ENCODE data around the gene ZFYVE16.

ZFYVE16 gene

DNA sequence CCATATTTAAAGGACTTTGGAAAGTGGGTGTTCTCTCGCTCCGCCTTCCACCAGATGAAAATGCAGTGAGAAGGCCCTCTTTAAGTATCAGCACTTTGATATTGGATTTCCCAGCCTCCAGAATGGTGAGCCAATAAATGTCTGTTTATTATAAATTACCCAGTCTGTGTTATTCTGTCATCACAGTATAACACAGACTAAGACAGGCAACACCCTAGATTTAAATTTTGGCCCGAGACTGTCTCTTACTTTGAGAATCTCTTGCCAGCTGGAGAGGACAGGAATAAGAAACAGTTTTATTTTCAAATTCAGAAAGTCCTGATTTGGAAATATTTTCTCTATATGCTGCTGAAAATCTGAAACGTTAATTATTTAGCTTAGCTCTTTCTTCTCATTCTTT lies 101.5 kb downstream of the ZFYVE16 start:
- ChIA-PET POLR2A (no interaction called here), CTCF (no interaction called here)
- TF ChIP-seq ZNF121 (tag by site-specific recombination; IDR thresholded peaks at IDR 0.05) (no peak), ZNF341 (tag by site-specific recombination; IDR thresholded peaks at IDR 0.05; ENCODE audit: low read depth) (no peak), KLF10 (tag by site-specific recombination; IDR thresholded peaks at IDR 0.05) (no peak), GLIS2 (tag by site-specific recombination; IDR thresholded peaks at IDR 0.05) (no peak), ZNF529 (tag by site-specific recombination; IDR thresholded peaks at IDR 0.05; ENCODE audit: insufficient replicate concordance) (no peak), ZNF394 (tag by site-specific recombination; IDR thresholded peaks at IDR 0.05; ENCODE audit: borderline replicate concordance) (no peak), ZNF658 (tag by site-specific recombination; IDR thresholded peaks at IDR 0.05) (no peak), ZNF169 (tag by site-specific recombination; IDR thresholded peaks at IDR 0.05) (no peak), MEIS1 (CRISPR knock-in tag; IDR thresholded peaks at IDR 0.05; ENCODE audit: borderline replicate concordance) (no peak), ZNF133 (tag by site-specific recombination; IDR thresholded peaks at IDR 0.05) (no peak), OSR2 (tag by site-specific recombination; IDR thresholded peaks at IDR 0.05) (no peak), YY1 (tag by site-specific recombination; IDR thresholded peaks at IDR 0.05) (no peak), ZNF155 (tag by site-specific recombination; IDR thresholded peaks at IDR 0.05) (no peak), ZBTB7A (tag by site-specific recombination; IDR thresholded peaks at IDR 0.05; ENCODE audit: low read depth) (no peak)
- TF ChIP-seq, protein P1, sequence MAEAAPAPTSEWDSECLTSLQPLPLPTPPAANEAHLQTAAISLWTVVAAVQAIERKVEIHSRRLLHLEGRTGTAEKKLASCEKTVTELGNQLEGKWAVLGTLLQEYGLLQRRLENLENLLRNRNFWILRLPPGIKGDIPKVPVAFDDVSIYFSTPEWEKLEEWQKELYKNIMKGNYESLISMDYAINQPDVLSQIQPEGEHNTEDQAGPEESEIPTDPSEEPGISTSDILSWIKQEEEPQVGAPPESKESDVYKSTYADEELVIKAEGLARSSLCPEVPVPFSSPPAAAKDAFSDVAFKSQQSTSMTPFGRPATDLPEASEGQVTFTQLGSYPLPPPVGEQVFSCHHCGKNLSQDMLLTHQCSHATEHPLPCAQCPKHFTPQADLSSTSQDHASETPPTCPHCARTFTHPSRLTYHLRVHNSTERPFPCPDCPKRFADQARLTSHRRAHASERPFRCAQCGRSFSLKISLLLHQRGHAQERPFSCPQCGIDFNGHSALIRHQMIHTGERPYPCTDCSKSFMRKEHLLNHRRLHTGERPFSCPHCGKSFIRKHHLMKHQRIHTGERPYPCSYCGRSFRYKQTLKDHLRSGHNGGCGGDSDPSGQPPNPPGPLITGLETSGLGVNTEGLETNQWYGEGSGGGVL (tag by site-specific recombination; IDR thresholded peaks at IDR 0.05) = no peak
- TF ChIP-seq, protein P2, sequence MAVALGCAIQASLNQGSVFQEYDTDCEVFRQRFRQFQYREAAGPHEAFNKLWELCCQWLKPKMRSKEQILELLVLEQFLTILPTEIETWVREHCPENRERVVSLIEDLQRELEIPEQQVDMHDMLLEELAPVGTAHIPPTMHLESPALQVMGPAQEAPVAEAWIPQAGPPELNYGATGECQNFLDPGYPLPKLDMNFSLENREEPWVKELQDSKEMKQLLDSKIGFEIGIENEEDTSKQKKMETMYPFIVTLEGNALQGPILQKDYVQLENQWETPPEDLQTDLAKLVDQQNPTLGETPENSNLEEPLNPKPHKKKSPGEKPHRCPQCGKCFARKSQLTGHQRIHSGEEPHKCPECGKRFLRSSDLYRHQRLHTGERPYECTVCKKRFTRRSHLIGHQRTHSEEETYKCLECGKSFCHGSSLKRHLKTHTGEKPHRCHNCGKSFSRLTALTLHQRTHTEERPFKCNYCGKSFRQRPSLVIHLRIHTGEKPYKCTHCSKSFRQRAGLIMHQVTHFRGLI (tag by site-specific recombination; IDR thresholded peaks at IDR 0.05) = no peak

DNA sequence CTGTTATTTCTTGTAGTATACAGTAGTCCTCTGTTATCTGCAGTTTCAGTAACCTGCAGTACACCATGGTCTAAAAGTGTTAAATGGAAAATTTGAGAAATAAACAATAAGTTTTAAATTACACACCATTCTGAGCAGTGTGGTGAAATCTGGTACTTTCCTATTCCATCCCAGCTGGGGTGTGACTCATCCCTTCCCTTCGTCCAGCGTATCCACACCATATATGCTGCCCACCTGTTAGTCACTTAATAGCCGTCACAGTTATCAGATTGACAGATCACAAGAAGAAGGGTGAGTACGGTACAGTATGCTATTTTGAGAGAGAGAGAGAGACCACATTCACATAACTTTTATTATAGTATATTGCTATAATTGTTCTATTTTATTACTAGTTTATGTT lies 109.0 kb downstream of the ZFYVE16 start:
- H3K27ac ChIP-seq (ENCODE audit: extremely low read depth, low read depth, low read length) = no peak overlapping the region
- no peak overlapping the region for H3K4me3 ChIP-seq (ENCODE audit: low read depth, low read length)
- CTCF ChIA-PET = no interaction called here
- H3K4me1 ChIP-seq (ENCODE audit: control insufficient read depth, insufficient read depth, low read length) = no peaks in the 10 kb centered on the region
- POLR2A ChIA-PET = no interaction called here
- H3K36me3 ChIP-seq (ENCODE audit: control insufficient read depth in 2 of 2, insufficient read depth in 1 of 2, low read length in 2 of 2) = no peaks in the 10 kb centered on the region; a peak in 1 of 3 replicates
- no peaks in the 10 kb centered on the region for H3K9me3 ChIP-seq (ENCODE audit: control insufficient read depth, insufficient read depth, low read depth, low read length)
- TF ChIP-seq ZNF596 (tag by site-specific recombination; IDR thresholded peaks at IDR 0.05) (0 out of 2 replicates have a peak, but pooled peaks have one; percentile 21), ZNF677 (tag by site-specific recombination; IDR thresholded peaks at IDR 0.05) (no peak), ZNF626 (tag by site-specific recombination; IDR thresholded peaks at IDR 0.05) (no peak), ZNF621 (tag by site-specific recombination; IDR thresholded peaks at IDR 0.05) (no peak), SP7 (tag by site-specific recombination; IDR thresholded peaks at IDR 0.05) (peak; percentile 83), KLF9 (tag by site-specific recombination; IDR thresholded peaks at IDR 0.05; ENCODE audit: low read depth) (no peak), ZNF350 (tag by site-specific recombination; IDR thresholded peaks at IDR 0.05) (no peak), ZNF658 (tag by site-specific recombination; IDR thresholded peaks at IDR 0.05) (no peak), FEZF1 (tag by site-specific recombination; IDR thresholded peaks at IDR 0.05) (no peak), ZNF664 (tag by site-specific recombination; IDR thresholded peaks at IDR 0.05) (no peak), ZBTB17 (tag by site-specific recombination; IDR thresholded peaks at IDR 0.05) (no peak), BCL11A (tag by site-specific recombination; IDR thresholded peaks at IDR 0.05; ENCODE audit: low read depth) (peak; percentile 69; the same call in 1 of the 2 replicates), ZNF585B (tag by site-specific recombination; IDR thresholded peaks at IDR 0.05) (no peak)
- TF ChIP-seq, protein P3, sequence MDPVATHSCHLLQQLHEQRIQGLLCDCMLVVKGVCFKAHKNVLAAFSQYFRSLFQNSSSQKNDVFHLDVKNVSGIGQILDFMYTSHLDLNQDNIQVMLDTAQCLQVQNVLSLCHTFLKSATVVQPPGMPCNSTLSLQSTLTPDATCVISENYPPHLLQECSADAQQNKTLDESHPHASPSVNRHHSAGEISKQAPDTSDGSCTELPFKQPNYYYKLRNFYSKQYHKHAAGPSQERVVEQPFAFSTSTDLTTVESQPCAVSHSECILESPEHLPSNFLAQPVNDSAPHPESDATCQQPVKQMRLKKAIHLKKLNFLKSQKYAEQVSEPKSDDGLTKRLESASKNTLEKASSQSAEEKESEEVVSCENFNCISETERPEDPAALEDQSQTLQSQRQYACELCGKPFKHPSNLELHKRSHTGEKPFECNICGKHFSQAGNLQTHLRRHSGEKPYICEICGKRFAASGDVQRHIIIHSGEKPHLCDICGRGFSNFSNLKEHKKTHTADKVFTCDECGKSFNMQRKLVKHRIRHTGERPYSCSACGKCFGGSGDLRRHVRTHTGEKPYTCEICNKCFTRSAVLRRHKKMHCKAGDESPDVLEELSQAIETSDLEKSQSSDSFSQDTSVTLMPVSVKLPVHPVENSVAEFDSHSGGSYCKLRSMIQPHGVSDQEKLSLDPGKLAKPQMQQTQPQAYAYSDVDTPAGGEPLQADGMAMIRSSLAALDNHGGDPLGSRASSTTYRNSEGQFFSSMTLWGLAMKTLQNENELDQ (tag by site-specific recombination; IDR thresholded peaks at IDR 0.05; ENCODE audit: low read depth) = no peak

More for the DNA sequence above, 101.5 kb downstream of the ZFYVE16 start:
- no peak overlapping the region for H3K4me3 ChIP-seq (ENCODE audit: low read depth, low read length)
- H3K27ac ChIP-seq (ENCODE audit: extremely low read depth, low read depth, low read length) = no peak overlapping the region
- no peaks in the 10 kb centered on the region for H3K36me3 ChIP-seq (ENCODE audit: control insufficient read depth in 2 of 2, insufficient read depth in 1 of 2, low read length in 2 of 2)
- H3K4me1 ChIP-seq (ENCODE audit: control insufficient read depth, insufficient read depth, low read length) = no peaks in the 10 kb centered on the region
- no peaks in the 10 kb centered on the region for H3K9me3 ChIP-seq (ENCODE audit: control insufficient read depth, insufficient read depth, low read depth, low read length)

Data from HEK293 (cell line).